ENCODE results near the gene MAPK8IP2. TPM values are rescaled to one million over a fixed set of nuclear protein-coding genes. Genes with fewer than 3 reads are reported as not detected.

The MAPK8IP2 gene
- polyA plus RNA-seq, 4 donors, result 0.72 to 3.5 (median 0.93) TPM

Other genes starting within 250 kb of the MAPK8IP2 start
- gene SBF1, start 125.8 kb upstream of the MAPK8IP2 start, polyA plus RNA-seq (ENCODE audit: insufficient read length in 4 of 4), result 10 to 100 TPM; 25.9 to 47.1 (median 34.9) TPM
- gene ADM2, start 119.2 kb upstream of the MAPK8IP2 start, polyA plus RNA-seq (ENCODE audit: insufficient read length in 4 of 4), result 1 to 10 TPM in 3 of 4 donors, under 1 TPM in 1; 0.83 to 7.4 (median 3.9) TPM
- gene MIOX, start 113.9 kb upstream of the MAPK8IP2 start, polyA plus RNA-seq (ENCODE audit: insufficient read length in 4 of 4), result 10 to 100 TPM in 1 of 4 donors, 1 to 10 TPM in 2, under 1 TPM in 1; 0.44 to 12.5 (median 6.1) TPM
- 10 to 100 TPM; 34.7 to 68.3 (median 42.0) TPM for gene LMF2, start 93.1 kb upstream of the MAPK8IP2 start, polyA plus RNA-seq (ENCODE audit: insufficient read length in 4 of 4)
- gene NCAPH2, start 92.6 kb upstream of the MAPK8IP2 start, polyA plus RNA-seq (ENCODE audit: insufficient read length in 4 of 4), result 10 to 100 TPM; 39.7 to 54.3 (median 43.9) TPM
- gene SCO2, start 75.2 kb upstream of the MAPK8IP2 start, polyA plus RNA-seq (ENCODE audit: insufficient read length in 4 of 4), result 1 to 10 TPM in 2 of 4 donors, under 1 TPM in 1, not detected in 1; 0.83 to 7.6 (median 3.9) TPM
- 1 to 10 TPM in 3 of 4 donors, under 1 TPM in 1; 0.83 to 4.3 (median 2.1) TPM for gene TYMP, start 70.8 kb upstream of the MAPK8IP2 start, polyA plus RNA-seq (ENCODE audit: insufficient read length in 4 of 4)
- under 1 TPM; 0.03 to 0.47 (median 0.32) TPM for gene KLHDC7B, start 54.9 kb upstream of the MAPK8IP2 start, polyA plus RNA-seq (ENCODE audit: insufficient read length in 4 of 4)
- gene SYCE3, start 37.9 kb upstream of the MAPK8IP2 start, polyA plus RNA-seq (ENCODE audit: insufficient read length in 4 of 4), result under 1 TPM in 1 of 4 donors, not detected in 3; 0.42 TPM
- 10 to 100 TPM in 2 of 4 donors, 1 to 10 TPM in 2; 7.5 to 17.4 (median 10.2) TPM for gene CPT1B, start 22.4 kb upstream of the MAPK8IP2 start, polyA plus RNA-seq (ENCODE audit: insufficient read length in 4 of 4)
- 10 to 100 TPM; 71.6 to 88.6 (median 81.1) TPM for gene CHKB, start 17.9 kb upstream of the MAPK8IP2 start, polyA plus RNA-seq (ENCODE audit: insufficient read length in 4 of 4)
- 10 to 100 TPM in 3 of 4 donors, 1 to 10 TPM in 1; 6.3 to 26.6 (median 13.4) TPM for gene ARSA, start 27.4 kb downstream of the MAPK8IP2 start, polyA plus RNA-seq (ENCODE audit: insufficient read length in 4 of 4)
- 10 to 100 TPM; 10.2 to 25.3 (median 13.4) TPM for gene SHANK3, start 72.0 kb downstream of the MAPK8IP2 start, polyA plus RNA-seq (ENCODE audit: insufficient read length in 4 of 4)
- gene ACR, start 137.4 kb downstream of the MAPK8IP2 start, polyA plus RNA-seq (ENCODE audit: insufficient read length in 4 of 4), result under 1 TPM; 0.52 to 0.76 (median 0.52) TPM
- gene RABL2B, start 182.8 kb downstream of the MAPK8IP2 start, polyA plus RNA-seq (ENCODE audit: insufficient read length in 4 of 4), result 10 to 100 TPM; 33.9 to 82.3 (median 54.0) TPM